ENCODE measurements around the gene FZD7.

DNA sequence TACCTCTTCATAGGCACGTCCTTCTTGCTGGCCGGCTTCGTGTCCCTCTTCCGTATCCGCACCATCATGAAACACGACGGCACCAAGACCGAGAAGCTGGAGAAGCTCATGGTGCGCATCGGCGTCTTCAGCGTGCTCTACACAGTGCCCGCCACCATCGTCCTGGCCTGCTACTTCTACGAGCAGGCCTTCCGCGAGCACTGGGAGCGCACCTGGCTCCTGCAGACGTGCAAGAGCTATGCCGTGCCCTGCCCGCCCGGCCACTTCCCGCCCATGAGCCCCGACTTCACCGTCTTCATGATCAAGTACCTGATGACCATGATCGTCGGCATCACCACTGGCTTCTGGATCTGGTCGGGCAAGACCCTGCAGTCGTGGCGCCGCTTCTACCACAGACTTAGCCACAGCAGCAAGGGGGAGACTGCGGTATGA lies 2.3 kb downstream of the FZD7 start:
- TF ChIP-seq, protein P1, sequence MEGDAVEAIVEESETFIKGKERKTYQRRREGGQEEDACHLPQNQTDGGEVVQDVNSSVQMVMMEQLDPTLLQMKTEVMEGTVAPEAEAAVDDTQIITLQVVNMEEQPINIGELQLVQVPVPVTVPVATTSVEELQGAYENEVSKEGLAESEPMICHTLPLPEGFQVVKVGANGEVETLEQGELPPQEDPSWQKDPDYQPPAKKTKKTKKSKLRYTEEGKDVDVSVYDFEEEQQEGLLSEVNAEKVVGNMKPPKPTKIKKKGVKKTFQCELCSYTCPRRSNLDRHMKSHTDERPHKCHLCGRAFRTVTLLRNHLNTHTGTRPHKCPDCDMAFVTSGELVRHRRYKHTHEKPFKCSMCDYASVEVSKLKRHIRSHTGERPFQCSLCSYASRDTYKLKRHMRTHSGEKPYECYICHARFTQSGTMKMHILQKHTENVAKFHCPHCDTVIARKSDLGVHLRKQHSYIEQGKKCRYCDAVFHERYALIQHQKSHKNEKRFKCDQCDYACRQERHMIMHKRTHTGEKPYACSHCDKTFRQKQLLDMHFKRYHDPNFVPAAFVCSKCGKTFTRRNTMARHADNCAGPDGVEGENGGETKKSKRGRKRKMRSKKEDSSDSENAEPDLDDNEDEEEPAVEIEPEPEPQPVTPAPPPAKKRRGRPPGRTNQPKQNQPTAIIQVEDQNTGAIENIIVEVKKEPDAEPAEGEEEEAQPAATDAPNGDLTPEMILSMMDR (conservative IDR thresholded peaks at IDR 0.05 in 1 of 2, IDR thresholded peaks at IDR 0.05 in 1 of 2; ENCODE audit: low read depth in 1 of 2, low read length in 2 of 2), result no peak
- TF ChIP-seq EZH2 (IDR thresholded peaks at IDR 0.05; ENCODE audit: low read length, missing control alignments), result no peak
